ENCODE measurements around the gene BEND7.
A peak's percentile ranks its signal among the peaks of the same experiment; 100 is the strongest.

Gene BEND7

DNA sequence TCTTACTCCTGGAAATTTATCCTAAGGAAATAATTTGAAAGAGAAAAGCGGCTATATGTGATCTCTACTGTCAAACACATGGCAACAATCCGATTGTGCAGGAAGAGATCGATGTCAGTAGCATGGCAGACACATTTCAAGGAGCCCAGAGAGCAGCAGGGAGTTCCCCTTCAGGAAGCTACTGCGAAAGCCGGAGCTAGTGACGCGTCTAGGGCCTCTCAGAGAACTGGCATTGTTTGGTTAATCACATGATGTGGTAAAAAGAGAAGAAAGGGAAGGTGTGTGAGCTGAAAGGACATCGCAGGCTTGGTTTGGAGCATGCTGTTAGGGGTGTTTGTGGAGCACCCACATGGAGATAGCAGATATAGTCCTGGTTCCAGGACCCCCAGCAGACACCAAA, 74.9 kb downstream of the BEND7 start:
- no peak overlapping the region for H3K4me3 ChIP-seq (ENCODE audit: low read depth, low read length)
- TF ChIP-seq, protein P1, sequence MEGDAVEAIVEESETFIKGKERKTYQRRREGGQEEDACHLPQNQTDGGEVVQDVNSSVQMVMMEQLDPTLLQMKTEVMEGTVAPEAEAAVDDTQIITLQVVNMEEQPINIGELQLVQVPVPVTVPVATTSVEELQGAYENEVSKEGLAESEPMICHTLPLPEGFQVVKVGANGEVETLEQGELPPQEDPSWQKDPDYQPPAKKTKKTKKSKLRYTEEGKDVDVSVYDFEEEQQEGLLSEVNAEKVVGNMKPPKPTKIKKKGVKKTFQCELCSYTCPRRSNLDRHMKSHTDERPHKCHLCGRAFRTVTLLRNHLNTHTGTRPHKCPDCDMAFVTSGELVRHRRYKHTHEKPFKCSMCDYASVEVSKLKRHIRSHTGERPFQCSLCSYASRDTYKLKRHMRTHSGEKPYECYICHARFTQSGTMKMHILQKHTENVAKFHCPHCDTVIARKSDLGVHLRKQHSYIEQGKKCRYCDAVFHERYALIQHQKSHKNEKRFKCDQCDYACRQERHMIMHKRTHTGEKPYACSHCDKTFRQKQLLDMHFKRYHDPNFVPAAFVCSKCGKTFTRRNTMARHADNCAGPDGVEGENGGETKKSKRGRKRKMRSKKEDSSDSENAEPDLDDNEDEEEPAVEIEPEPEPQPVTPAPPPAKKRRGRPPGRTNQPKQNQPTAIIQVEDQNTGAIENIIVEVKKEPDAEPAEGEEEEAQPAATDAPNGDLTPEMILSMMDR (IDR thresholded peaks at IDR 0.05; ENCODE audit: low read depth, low read length, missing control alignments), result no peak
- in situ Hi-C loops (cut with HindIII; ENCODE audit: low sequenced_read_pairs), result no loop called here
- DNase-seq (ENCODE audit: low read depth), result no peak

DNA sequence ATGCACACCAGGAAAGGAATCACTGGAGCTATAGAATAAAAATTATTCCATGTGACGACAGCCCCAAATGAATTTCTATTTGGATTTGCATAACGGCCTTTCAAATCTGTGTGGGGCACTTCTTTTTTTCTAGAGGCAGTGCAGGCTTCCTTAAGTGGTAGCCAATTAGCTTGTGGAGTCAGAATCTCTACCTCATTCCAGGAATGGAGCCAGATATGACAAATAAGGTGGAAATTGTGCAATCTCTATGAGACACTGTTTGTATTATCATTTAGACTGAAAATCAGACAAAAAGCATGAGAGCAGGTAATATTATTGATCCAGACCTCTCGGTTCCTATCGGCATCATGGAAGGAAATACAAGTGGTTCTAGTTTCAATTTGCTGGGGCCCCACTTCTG, 78.7 kb downstream of the BEND7 start:
- peak; percentile 62 for DNase-seq (ENCODE audit: low read depth)
- in situ Hi-C loops (cut with HindIII; ENCODE audit: low sequenced_read_pairs), result no loop called here
- H3K4me3 ChIP-seq (ENCODE audit: low read depth, low read length), result no peak overlapping the region
- TF ChIP-seq, protein P1 (IDR thresholded peaks at IDR 0.05; ENCODE audit: low read depth, low read length, missing control alignments), result no peak

DNA sequence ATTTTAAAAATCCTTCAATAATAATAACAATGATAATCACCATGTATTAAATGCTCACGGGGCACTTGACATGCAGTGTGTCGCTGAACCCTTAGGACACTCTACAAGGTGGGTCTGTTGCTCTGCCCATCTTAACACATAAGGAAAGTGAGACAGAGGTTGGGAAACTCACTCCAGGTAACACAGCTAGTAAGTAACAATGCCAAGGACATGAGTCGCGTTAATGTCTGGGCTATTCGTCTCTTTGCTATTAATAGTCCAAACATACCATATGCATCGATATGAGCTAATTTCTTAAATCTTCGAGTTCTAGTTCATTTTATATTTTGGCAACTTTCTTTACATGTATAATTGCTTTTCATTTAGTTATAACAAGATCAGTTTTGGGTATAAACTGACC, 79.5 kb downstream of the BEND7 start:
- in situ Hi-C loops (cut with HindIII; ENCODE audit: low sequenced_read_pairs), result no loop called here
- no peak for DNase-seq (ENCODE audit: low read depth)

DNA sequence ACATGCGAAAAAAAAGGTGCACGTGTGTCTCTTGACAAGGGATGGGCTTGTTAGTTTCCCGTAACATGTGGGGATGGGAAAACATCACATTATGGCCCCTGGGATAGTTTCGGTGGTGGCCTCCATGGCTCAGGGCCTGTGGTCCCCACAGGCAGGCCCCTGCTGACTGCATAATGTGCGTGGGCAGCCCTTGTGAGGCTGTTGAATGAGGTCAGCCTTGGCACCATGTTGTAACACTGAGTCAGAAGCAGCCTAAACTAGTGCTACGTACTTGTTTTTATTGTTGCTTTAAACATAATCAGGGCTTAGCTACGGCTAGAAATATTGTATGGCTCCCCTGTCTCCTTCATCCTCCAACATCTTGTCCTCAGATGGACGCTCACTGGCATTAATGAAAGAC, 80.6 kb downstream of the BEND7 start:
- no peak overlapping the region for H3K4me3 ChIP-seq (ENCODE audit: low read depth, low read length)
- DNase-seq (ENCODE audit: low read depth), result peak; percentile 29
- in situ Hi-C loops (cut with HindIII; ENCODE audit: low sequenced_read_pairs), result no loop called here
- TF ChIP-seq, protein P1 (IDR thresholded peaks at IDR 0.05; ENCODE audit: low read depth, low read length, missing control alignments), result no peak

More for the DNA sequence above, 79.5 kb downstream of the BEND7 start:
- no peak overlapping the region for H3K4me3 ChIP-seq (ENCODE audit: low read depth, low read length)
- TF ChIP-seq, protein P1 (IDR thresholded peaks at IDR 0.05; ENCODE audit: low read depth, low read length, missing control alignments), result no peak

DNA sequence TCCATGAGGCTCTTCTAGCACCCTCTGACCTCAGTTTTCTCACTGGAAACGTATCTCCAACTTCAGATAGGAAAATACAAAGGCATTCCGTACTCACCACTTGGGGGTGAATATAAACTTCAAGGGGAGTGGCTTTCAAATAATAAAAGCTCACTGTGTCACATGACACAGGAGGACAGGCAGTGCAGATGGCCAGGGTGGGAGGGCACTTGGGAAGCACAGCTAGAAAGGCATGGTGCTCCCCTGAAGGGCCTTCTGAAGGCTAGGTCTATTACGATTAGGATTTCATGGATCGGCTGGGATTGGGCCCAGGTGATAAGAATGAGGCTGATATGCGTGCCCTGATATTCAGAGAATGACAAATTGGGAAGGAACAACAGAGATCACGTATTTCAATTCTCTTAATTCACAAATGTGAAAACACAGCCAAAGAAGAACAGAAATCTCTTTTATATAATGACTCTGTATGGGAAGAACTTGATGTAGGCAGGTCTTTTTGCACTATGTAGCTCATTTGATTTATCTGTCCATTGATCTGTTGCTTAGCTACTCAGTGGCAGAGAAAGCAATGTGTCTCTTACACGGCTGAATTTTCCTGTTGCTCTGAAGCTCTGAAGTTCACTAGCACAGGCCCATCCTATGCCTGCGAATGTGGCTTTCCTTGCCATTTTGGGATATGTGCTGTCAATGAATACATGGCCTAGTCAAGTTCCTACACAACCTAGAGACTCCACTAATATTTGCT, 83.0 kb downstream of the BEND7 start:
- H3K4me3 ChIP-seq (ENCODE audit: low read depth, low read length), result no peak overlapping the region
- DNase-seq (ENCODE audit: low read depth), result no peak
- TF ChIP-seq, protein P1 (IDR thresholded peaks at IDR 0.05; ENCODE audit: low read depth, low read length, missing control alignments), result no peak
- in situ Hi-C loops (cut with HindIII; ENCODE audit: low sequenced_read_pairs), result no loop called here

DNA sequence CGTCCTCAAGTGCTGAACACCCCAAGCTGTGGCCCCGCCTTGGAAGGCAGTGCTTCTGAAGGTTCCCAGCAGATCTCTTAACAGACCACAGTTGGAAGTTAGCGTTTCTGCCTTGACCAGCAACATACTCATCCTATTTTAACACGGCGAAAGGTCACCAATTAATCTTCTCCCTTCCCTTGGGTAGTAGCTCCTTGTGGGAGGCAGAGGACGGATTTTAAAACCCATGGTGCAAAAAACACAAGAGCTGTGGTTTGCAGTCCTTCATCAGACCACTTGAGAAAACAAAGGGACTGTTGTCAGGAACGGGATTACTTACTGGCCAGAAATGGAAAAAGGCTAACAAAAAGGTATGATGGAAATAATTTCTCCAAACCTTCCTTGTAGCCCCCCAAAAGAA, 87.3 kb downstream of the BEND7 start:
- no peak for DNase-seq (ENCODE audit: low read depth)
- TF ChIP-seq, protein P1 (IDR thresholded peaks at IDR 0.05; ENCODE audit: low read depth, low read length, missing control alignments), result no peak
- H3K4me3 ChIP-seq (ENCODE audit: low read depth, low read length), result no peak overlapping the region
- in situ Hi-C loops (cut with HindIII; ENCODE audit: low sequenced_read_pairs), result no loop called here

Measured in astrocyte of the cerebellum (primary cell).